Nephron progenitor cell (in vitro differentiated cells): ENCODE measurements around the gene DGCR8.

Experiments
- DNase-seq: peaks from one replicate; pipeline ENCODE4 v3.0.0; 2021
- H3K27ac Mint-ChIP-seq: 2 replicates; pipeline ENCODE4 v1.8.0; 2021; ENCODE audit warnings: mild to moderate bottlenecking, moderate library complexity, mixed read lengths
- H3K27me3 Mint-ChIP-seq: 2 replicates; pipeline ENCODE4 v1.8.0; 2021; ENCODE audit warnings: mild to moderate bottlenecking, low read depth, mixed read lengths; ENCODE audit not compliant: poor library complexity
- H3K36me3 Mint-ChIP-seq: 2 replicates; pipeline ENCODE4 v1.8.0; 2021; ENCODE audit warnings: low read depth, mixed read lengths
- H3K4me1 Mint-ChIP-seq: 2 replicates; pipeline ENCODE4 v1.8.0; 2021; ENCODE audit warnings: mixed read lengths
- H3K4me3 Mint-ChIP-seq: 2 replicates; pipeline ENCODE4 v1.8.0; 2021; ENCODE audit warnings: mild to moderate bottlenecking, moderate library complexity, mixed read lengths
- H3K9me3 Mint-ChIP-seq: 2 replicates; pipeline ENCODE4 v1.8.0; 2021; ENCODE audit warnings: mild to moderate bottlenecking, moderate library complexity, mixed read lengths
- CTCF ChIP-seq: fragments of 200-600 bp; sonication (generic); IDR thresholded peaks from 2 replicates; pipeline ENCODE4 v1.5.0; 2021; ENCODE audit warnings: antibody characterized with exemption

The DGCR8 gene

GRCh38 chr22:20058989-20059770, 20.9 kb upstream of the DGCR8 start:
- TF ChIP-seq CTCF: no peak
- Mint-ChIP-seq H3K4me3 (no peak overlapping the region), H3K27me3 (no peaks in the 10 kb centered on the region), H3K36me3 (no peaks in the 10 kb centered on the region), H3K4me1 (peaks cover 19% of the 10 kb centered on the region), H3K9me3 (no peaks in the 10 kb centered on the region), H3K27ac (peak overlapping the region; percentile 57)
- no peak for DNase-seq

GRCh38 chr22:20060700-20061480, 19.2 kb upstream of the DGCR8 start:
- H3K27ac Mint-ChIP-seq: no peak overlapping the region
- DNase-seq: no peak
- H3K36me3 Mint-ChIP-seq: no peaks in the 10 kb centered on the region
- no peaks in the 10 kb centered on the region for H3K9me3 Mint-ChIP-seq
- no peak for TF ChIP-seq CTCF
- H3K4me3 Mint-ChIP-seq: no peak overlapping the region
- peaks cover 19% of the 10 kb centered on the region for H3K4me1 Mint-ChIP-seq
- H3K27me3 Mint-ChIP-seq: no peaks in the 10 kb centered on the region

GRCh38 chr22:20061481-20061861, 18.6 kb upstream of the DGCR8 start:
- Mint-ChIP-seq H3K27ac (no peak overlapping the region), H3K9me3 (no peaks in the 10 kb centered on the region)
- no peak for DNase-seq

DNA sequence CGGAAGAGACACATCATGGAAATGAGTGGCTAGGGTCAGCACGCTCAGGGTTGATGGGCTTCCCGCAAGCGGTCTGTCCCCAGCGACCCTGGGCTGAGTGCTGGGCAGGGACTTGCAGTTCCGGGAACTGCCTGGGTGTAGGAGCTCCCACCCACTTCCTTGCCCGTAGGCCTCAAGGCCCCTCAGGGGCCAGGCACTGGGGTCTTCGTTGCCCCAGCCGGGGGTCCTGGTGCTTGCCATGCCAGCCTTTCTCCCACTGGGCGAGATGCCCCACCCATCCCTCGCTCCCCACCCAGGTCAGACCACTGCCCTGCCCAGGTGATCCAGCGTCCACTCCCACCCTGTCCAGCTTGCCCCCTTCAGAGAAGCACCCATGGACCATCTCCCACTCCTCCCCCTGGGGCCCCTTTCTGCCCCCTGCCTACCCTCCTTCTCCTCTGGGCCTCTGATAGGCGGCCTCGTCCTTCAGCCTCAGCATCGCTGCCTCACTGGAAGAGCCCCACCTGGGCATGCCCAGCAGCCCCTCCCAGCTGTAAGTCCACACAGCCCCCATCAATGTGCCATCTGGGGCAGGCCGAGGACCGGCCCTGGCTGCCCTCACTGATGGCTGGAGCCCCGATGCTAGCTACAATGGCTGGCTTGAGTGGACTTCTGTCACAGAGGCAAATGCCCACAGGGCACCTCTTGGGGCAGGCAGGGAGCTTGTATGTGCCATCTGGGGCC, 17.8 kb upstream of the DGCR8 start:
- H3K4me1 Mint-ChIP-seq: peaks cover 19% of the 10 kb centered on the region
- DNase-seq: no peak
- H3K27me3 Mint-ChIP-seq: no peaks in the 10 kb centered on the region
- peak overlapping the region; percentile 78 for H3K27ac Mint-ChIP-seq
- H3K9me3 Mint-ChIP-seq: no peaks in the 10 kb centered on the region
- no peaks in the 10 kb centered on the region for H3K36me3 Mint-ChIP-seq
- no peak overlapping the region for H3K4me3 Mint-ChIP-seq
- no peak for TF ChIP-seq CTCF

More at GRCh38 chr22:20061481-20061861, 18.6 kb upstream of the DGCR8 start:
- Mint-ChIP-seq H3K36me3 (no peaks in the 10 kb centered on the region), H3K27me3 (no peaks in the 10 kb centered on the region), H3K4me1 (peaks cover 19% of the 10 kb centered on the region), H3K4me3 (no peak overlapping the region)
- TF ChIP-seq CTCF: no peak

- Mint-ChIP-seq H3K9me3 (no peaks in the 10 kb centered on the region), H3K36me3 (no peaks in the 10 kb centered on the region), H3K27me3 (no peaks in the 10 kb centered on the region), H3K4me3 (no peak overlapping the region), H3K4me1 (peaks cover 19% of the 10 kb centered on the region), H3K27ac (peak overlapping the region; percentile 78)
- no peak for DNase-seq
- no peak for TF ChIP-seq CTCF
Observed at GRCh38 chr22:20062766-20063083, 17.3 kb upstream of the DGCR8 start.
